Activated CD4-positive, CD25-positive, alpha-beta regulatory T cell treated with anti-CD3 and anti-CD28 coated beads, Interleukin-2, amount 50 U/mL, for 72 hours (primary cell): ENCODE measurements around the gene SMCHD1.
"Not testable (repeated sequence)": the region's sequence is repeated elsewhere in the genome, so short reads cannot be mapped to it uniquely, and the experiment has no call there.

Source experiments
- DNase-seq: peaks from one replicate; pipeline ENCODE4 v3.0.0; 2021

Gene SMCHD1

GRCh38 chr18:2823966-2824365, 168.4 kb downstream of the SMCHD1 start:
- DNase-seq = no peak

- DNase-seq = no peak
These were observed 169.3 kb downstream of the SMCHD1 start for GRCh38 chr18:2824865-2825264.

- DNase-seq = no peak
These were observed 170.2 kb downstream of the SMCHD1 start for GRCh38 chr18:2825613-2826175.

- DNase-seq = no peak
These were observed 171.1 kb downstream of the SMCHD1 start for GRCh38 chr18:2826581-2826980.

GRCh38 chr18:2827061-2827460, 171.5 kb downstream of the SMCHD1 start:
- DNase-seq = no peak

- DNase-seq = not testable (repeated sequence)
These were observed 180.6 kb downstream of the SMCHD1 start for GRCh38 chr18:2836118-2836517.

- not testable (repeated sequence) for DNase-seq
These were observed 181.8 kb downstream of the SMCHD1 start for GRCh38 chr18:2837290-2837689.

- no peak for DNase-seq
These were observed 183.7 kb downstream of the SMCHD1 start for GRCh38 chr18:2839202-2839601.

GRCh38 chr18:2840521-2840920, 185.0 kb downstream of the SMCHD1 start:
- no peak for DNase-seq

GRCh38 chr18:2843146-2843545, 187.6 kb downstream of the SMCHD1 start:
- no peak for DNase-seq

GRCh38 chr18:2845172-2845571, 189.6 kb downstream of the SMCHD1 start:
- no peak for DNase-seq

- peak; percentile 40 for DNase-seq
These were observed 191.2 kb downstream of the SMCHD1 start, which contains the start of gene EMILIN2 for GRCh38 chr18:2846636-2847316. Gene EMILIN2, plus strand, starts transcription at chr18:2847006. Its CDS starts 183 bp downstream, at chr18:2847189.

GRCh38 chr18:2847317-2848246, 192.1 kb downstream of the SMCHD1 start:
- no peak for DNase-seq

GRCh38 chr18:2848247-2849246, 193.0 kb downstream of the SMCHD1 start:
- no peak for DNase-seq

GRCh38 chr18:2850816-2851215, 195.3 kb downstream of the SMCHD1 start:
- DNase-seq = no peak

- DNase-seq = no peak
These were observed 196.2 kb downstream of the SMCHD1 start for GRCh38 chr18:2851771-2852170.

GRCh38 chr18:2852460-2852859, 196.9 kb downstream of the SMCHD1 start:
- not testable (repeated sequence) for DNase-seq

- no peak for DNase-seq
These were observed 197.8 kb downstream of the SMCHD1 start for GRCh38 chr18:2853173-2853925.

- no peak for DNase-seq
These were observed 198.6 kb downstream of the SMCHD1 start for GRCh38 chr18:2853926-2854664.
